A549 (cell line): Measurements from ENCODE around the gene ARL9. TPM values are rescaled to one million over a fixed set of nuclear protein-coding genes. Genes with fewer than 3 reads are reported as not detected.

Source experiments
- ATAC-seq, 2 experiments: fragments of 200-7000 bp in 1 of 2; fragments of >200 bp in 1 of 2; cut with Nextera tagmentation in 1 of 2; cut with Tn5 transposase in 1 of 2; 3 replicates each; pipeline versions ENCODE4 v1.8.0 to v1.9.1; 2018 to 2020; ENCODE audit warnings: mild to moderate bottlenecking in 1 of 2, moderate library complexity in 1 of 2
- CTCF ChIA-PET: fragments of 300-600 bp; sonication (Branson Sonifier 250); formaldehyde crosslinking; extraction: SDS; loops from one replicate; lab custom pipeline; 2021; ENCODE audit warnings: antibody characterized with exemption, inconsistent platforms; lab: Yijun Ruan, JAX
- POLR2A ChIA-PET: fragments of 350-600 bp; formaldehyde crosslinking; extraction: SDS; loops from one replicate; lab custom pipeline; 2021; ENCODE audit warnings: antibody characterized with exemption, inconsistent platforms; lab: Yijun Ruan, JAX
- DNase-seq, 2 experiments: peaks; one replicate each; pipeline versions ENCODE4 v3.0.0 to v3.0.0-alpha.2; 2011 to 2016; ENCODE audit warnings: low read depth in 1 of 2, low spot score in 1 of 2
- FAIRE-seq: peaks from 2 replicates; lab custom pipeline; 2011; peaks lifted over from hg19 to GRCh38; lab: Jason Lieb, UNC
- H3K27ac ChIP-seq, 2 experiments: fragments of >200 bp; sonication (Bioruptor Twin); formaldehyde crosslinking; 3 replicates each; pipeline ENCODE4 v1.5.1; 2016 to 2017
- H3K4me1 ChIP-seq: fragments of >200 bp; sonication (Bioruptor Twin); formaldehyde crosslinking; 3 replicates; pipeline ENCODE4 v1.6.1; 2016
- H3K4me2 ChIP-seq: fragments of >200 bp; sonication (Bioruptor Twin); formaldehyde crosslinking; 3 replicates; pipeline ENCODE4 v1.6.1; 2016
- H3K4me3 ChIP-seq: fragments of >200 bp; sonication (Bioruptor Twin); formaldehyde crosslinking; 3 replicates; pipeline ENCODE4 v1.5.1; 2016
- H3K9me3 ChIP-seq: fragments of >200 bp; sonication (Bioruptor Twin); formaldehyde crosslinking; 3 replicates; pipeline ENCODE4 v1.6.1; 2016
- BHLHE40 ChIP-seq: IDR thresholded peaks from 2 replicates; pipeline ENCODE4 v1.6.1; 2012; ENCODE audit warnings: low read depth, low read length, inconsistent platforms
- CBX8 ChIP-seq: fragments of 200-600 bp; sonication (generic); IDR thresholded peaks from 2 replicates; pipeline ENCODE4 v1.6.1; 2016
- CEBPB ChIP-seq, 2 experiments: fragments of >200 bp in 1 of 2; sonication (Bioruptor Twin) in 1 of 2; formaldehyde crosslinking in 1 of 2; IDR thresholded peaks; 2 replicates each; pipeline ENCODE4 v1.6.1; 2012 to 2016
- CTCF ChIP-seq: fragments of >200 bp; sonication (Bioruptor Twin); formaldehyde crosslinking; IDR thresholded peaks from 3 replicates; pipeline ENCODE4 v1.5.1; 2016
- E2F6 ChIP-seq: IDR thresholded peaks from 2 replicates; pipeline ENCODE4 v1.6.1; 2012; ENCODE audit warnings: low read depth, borderline replicate concordance
- EHF ChIP-seq: fragments of 250-450 bp; sonication (Bioruptor Pico); IDR thresholded peaks from 2 replicates; pipeline ENCODE4 v1.5.0; 2020; ENCODE audit warnings: mild to moderate bottlenecking
- EHMT2 ChIP-seq: fragments of 200-600 bp; sonication (generic); IDR thresholded peaks from 2 replicates; pipeline ENCODE4 v1.6.1; 2016; ENCODE audit warnings: antibody characterized with exemption, low read depth, mild to moderate bottlenecking, moderate library complexity
- EP300 ChIP-seq, 2 experiments: fragments of >200 bp; sonication (Bioruptor Twin); formaldehyde crosslinking; IDR thresholded peaks; 2 replicates in 1 of 2; 3 replicates in 1 of 2; pipeline ENCODE4 v1.6.1; 2016 to 2017
- ESRRA ChIP-seq: fragments of 150-350 bp; IDR thresholded peaks from 2 replicates; pipeline ENCODE4 v1.6.1; 2014; ENCODE audit warnings: mild to moderate bottlenecking, low read length, borderline replicate concordance
- HDAC2 ChIP-seq: fragments of 200-600 bp; sonication (generic); IDR thresholded peaks from 2 replicates; pipeline ENCODE4 v1.6.1; 2016
- HEYL ChIP-seq: fragments of 250-450 bp; sonication (Bioruptor Pico); IDR thresholded peaks from 2 replicates; pipeline ENCODE4 v1.8.0; 2021; ENCODE audit warnings: mild to moderate bottlenecking, moderate library complexity
- HOXA7 ChIP-seq: fragments of 250-450 bp; sonication (Bioruptor Pico); IDR thresholded peaks from 2 replicates; pipeline ENCODE4 v1.5.0; 2020; ENCODE audit warnings: mild to moderate bottlenecking, moderate library complexity
- JUN ChIP-seq, 2 experiments: fragments of >200 bp; sonication (Bioruptor Twin); formaldehyde crosslinking; IDR thresholded peaks; 2 replicates in 1 of 2; 3 replicates in 1 of 2; pipeline ENCODE4 v1.6.1; 2016 to 2017
- KDM5A ChIP-seq: fragments of 200-600 bp; sonication (generic); IDR thresholded peaks from 2 replicates; pipeline ENCODE4 v1.6.1; 2016; ENCODE audit warnings: antibody characterized with exemption, mild to moderate bottlenecking
- MAFK ChIP-seq: fragments of 450-650 bp; IDR thresholded peaks from 2 replicates; pipeline ENCODE4 v1.6.1; 2014; ENCODE audit not compliant: partially characterized antibody
- MYC ChIP-seq: IDR thresholded peaks from 2 replicates; pipeline ENCODE4 v1.6.1; 2012; ENCODE audit warnings: mild to moderate bottlenecking, inconsistent platforms, low read length, improper control_type of control experiment, borderline replicate concordance
- NFE2L2 ChIP-seq: fragments of 150-350 bp; conservative IDR thresholded peaks from 2 replicates; pipeline ENCODE4 v1.6.1; 2014; ENCODE audit warnings: low read length
- NPAS2 ChIP-seq: fragments of 250-450 bp; sonication (Bioruptor Pico); IDR thresholded peaks from 2 replicates; pipeline ENCODE4 v1.8.0; 2022; ENCODE audit warnings: mild to moderate bottlenecking, moderate library complexity, borderline replicate concordance
- POLR2A ChIP-seq: IDR thresholded peaks from 2 replicates; pipeline ENCODE4 v1.6.1; 2012; ENCODE audit warnings: mild to moderate bottlenecking, low read length
- POLR2AphosphoS2 ChIP-seq: conservative IDR thresholded peaks from 2 replicates; pipeline ENCODE4 v1.6.1; 2012; ENCODE audit warnings: low read length, improper control_type of control experiment, inconsistent platforms
- RAD21 ChIP-seq, 2 experiments: fragments of >200 bp in 1 of 2; sonication (Bioruptor Twin) in 1 of 2; formaldehyde crosslinking in 1 of 2; IDR thresholded peaks in 1 of 2; conservative IDR thresholded peaks in 1 of 2; 2 replicates in 1 of 2; 3 replicates in 1 of 2; pipeline ENCODE4 v1.6.1; 2012 to 2018; ENCODE audit warnings: inconsistent platforms in 1 of 2
- RCOR1 ChIP-seq: fragments of 150-350 bp; IDR thresholded peaks from 2 replicates; pipeline ENCODE4 v1.6.1; 2014; ENCODE audit warnings: antibody characterized with exemption, low read length, low read depth
- RFX5 ChIP-seq: fragments of 450-650 bp; IDR thresholded peaks from 2 replicates; pipeline ENCODE4 v1.7.1; 2014; ENCODE audit warnings: antibody characterized with exemption, mild to moderate bottlenecking, moderate library complexity
- RNF2 ChIP-seq: fragments of 200-600 bp; sonication (generic); IDR thresholded peaks from 2 replicates; pipeline ENCODE4 v1.6.1; 2016; ENCODE audit warnings: low read depth, mild to moderate bottlenecking, antibody characterized with exemption, moderate library complexity, borderline replicate concordance
- SMC3 ChIP-seq: fragments of >200 bp; sonication (Bioruptor Twin); formaldehyde crosslinking; IDR thresholded peaks from 3 replicates; pipeline ENCODE4 v1.6.1; 2018; ENCODE audit warnings: inconsistent platforms
- TP53 ChIP-seq: fragments of 250-450 bp; sonication (Bioruptor Pico); IDR thresholded peaks from 2 replicates; pipeline ENCODE4 v1.5.0; 2021; ENCODE audit warnings: mild to moderate bottlenecking, moderate library complexity
- ZFP36 ChIP-seq: fragments of 450-650 bp; IDR thresholded peaks from 2 replicates; pipeline ENCODE4 v1.6.1; 2014; ENCODE audit warnings: borderline replicate concordance; ENCODE audit not compliant: partially characterized antibody
- ZNF302 ChIP-seq: fragments of 250-450 bp; sonication (Bioruptor Pico); IDR thresholded peaks from 2 replicates; pipeline ENCODE4 v1.9.0; 2021; ENCODE audit warnings: inconsistent platforms, mild to moderate bottlenecking, moderate library complexity
- WGBS: methylation state at CpG from one replicate; pipeline ENCODE4 v1.1.6; 2017; ENCODE audit errors: missing lambda C conversion rate; 5-methylcytosine and 5-hydroxymethylcytosine counted together
- polyA plus RNA-seq, 4 experiments: library from polyadenylated mRNA; depleted of rRNA in 3 of 4; stranded (reverse); fragments of >200 nt; fragmentation: RNase III in 1 of 4; extraction: RNeasy Plus Mini Kit Qiagen cat#74134 plus additional on column Dnase treatment in 1 of 4; gene quantifications; 2 replicates in 3 of 4; 3 replicates in 1 of 4; pipeline ENCODE4 v1.2.3, GENCODE V29; 2011 to 2017
- TF ChIP-seq, protein P1 (sequence below): fragments of 250-450 bp; sonication (Bioruptor Pico); IDR thresholded peaks from 2 replicates; pipeline ENCODE4 v1.5.0; 2020; ENCODE audit warnings: low read depth, mild to moderate bottlenecking, moderate library complexity
- TF ChIP-seq, protein P2 (sequence below): IDR thresholded peaks from 2 replicates; pipeline ENCODE4 v1.6.1; 2012
- TF ChIP-seq, protein P3 (sequence below): IDR thresholded peaks from 2 replicates; pipeline ENCODE4 v1.6.1; 2012

ARL9 gene
- polyA plus RNA-seq, 2 of the 4 experiments (the other 2 are of a cell fraction) = 0.08 TPM; not detected in 1

- WGBS = 83% methylated on average over 4 of the region's 4 CpGs
- FAIRE-seq (no peak), ATAC-seq (no peak), DNase-seq (no peak)
- Histone ChIP-seq H3K27ac (no peak overlapping the region), H3K4me1 (no peaks in the 10 kb centered on the region), H3K4me3 (no peak overlapping the region), H3K4me2 (no peak overlapping the region), H3K9me3 (no peaks in the 10 kb centered on the region)
- CTCF ChIA-PET = no interaction called here
- POLR2A ChIA-PET = no interaction called here
- TF ChIP-seq HOXA7 (CRISPR knock-in tag) (no peak), CEBPB (IDR thresholded peaks at IDR 0.05) (no peak), NFE2L2 (no peak), EHF (no peak), CTCF (no peak), JUN (IDR thresholded peaks at IDR 0.05) (no peak), BHLHE40 (no peak), RNF2 (no peak), EHMT2 (no peak), TP53 (CRISPR knock-in tag) (no peak), RFX5 (no peak), ESRRA (no peak), POLR2A (no peak), ZFP36 (no peak), KDM5A (no peak), POLR2AphosphoS2 (no peak)
- TF ChIP-seq, protein P1, sequence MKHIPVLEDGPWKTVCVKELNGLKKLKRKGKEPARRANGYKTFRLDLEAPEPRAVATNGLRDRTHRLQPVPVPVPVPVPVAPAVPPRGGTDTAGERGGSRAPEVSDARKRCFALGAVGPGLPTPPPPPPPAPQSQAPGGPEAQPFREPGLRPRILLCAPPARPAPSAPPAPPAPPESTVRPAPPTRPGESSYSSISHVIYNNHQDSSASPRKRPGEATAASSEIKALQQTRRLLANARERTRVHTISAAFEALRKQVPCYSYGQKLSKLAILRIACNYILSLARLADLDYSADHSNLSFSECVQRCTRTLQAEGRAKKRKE (CRISPR knock-in tag) = no peak
These were observed 35.2 kb downstream of the ARL9 start for GRCh38 chr4:56540826-56541225.

DNA sequence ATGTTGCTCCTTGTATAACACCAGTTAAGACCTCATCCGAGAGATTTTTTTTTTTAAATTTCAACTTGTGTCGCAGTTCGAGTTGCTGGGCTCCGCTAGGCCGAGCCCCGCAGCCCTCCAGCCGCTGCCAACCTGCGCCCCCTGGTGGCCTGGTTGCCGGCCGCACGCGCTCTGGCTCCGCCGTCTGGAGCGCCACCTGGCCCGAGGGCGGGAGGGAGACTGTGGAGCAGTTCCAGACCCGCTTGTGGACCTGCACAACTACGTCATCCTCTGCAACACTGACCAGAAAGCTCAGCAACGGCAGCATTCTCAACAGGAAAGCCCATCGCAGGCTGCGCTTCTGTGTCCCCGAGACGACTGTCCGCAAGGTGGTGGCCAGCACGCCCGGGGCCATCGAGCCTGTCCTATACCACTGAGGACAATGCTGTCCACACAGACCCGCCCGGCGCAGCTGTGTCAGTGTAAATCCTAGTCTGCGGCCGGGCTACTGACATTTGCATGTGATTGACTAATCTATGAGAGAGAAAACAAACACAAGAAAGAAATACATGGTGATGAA lies 39.1 kb downstream of the ARL9 start:
- WGBS = 2% methylated on average over 14 of the region's 33 CpGs
- TF ChIP-seq HEYL (no peak), EP300 (IDR thresholded peaks at IDR 0.05) (no peak), RAD21 (conservative IDR thresholded peaks at IDR 0.05 in 1 of 2, IDR thresholded peaks at IDR 0.05 in 1 of 2) (peak; percentile 71 to 78), SMC3 (peak; percentile 83), CBX8 (no peak), MAFK (no peak), NFE2L2 (no peak), ZNF302 (CRISPR knock-in tag) (no peak), HDAC2 (no peak), ZFP36 (no peak), CTCF (peak; percentile 90), TP53 (CRISPR knock-in tag) (no peak), POLR2AphosphoS2 (no peak), RCOR1 (no peak), MYC (peak; percentile 79), NPAS2 (CRISPR knock-in tag) (no peak), E2F6 (peak; percentile 58; the same call in 1 of the 2 replicates), RFX5 (peak; percentile 57), HOXA7 (CRISPR knock-in tag) (no peak)
- TF ChIP-seq, protein P2, sequence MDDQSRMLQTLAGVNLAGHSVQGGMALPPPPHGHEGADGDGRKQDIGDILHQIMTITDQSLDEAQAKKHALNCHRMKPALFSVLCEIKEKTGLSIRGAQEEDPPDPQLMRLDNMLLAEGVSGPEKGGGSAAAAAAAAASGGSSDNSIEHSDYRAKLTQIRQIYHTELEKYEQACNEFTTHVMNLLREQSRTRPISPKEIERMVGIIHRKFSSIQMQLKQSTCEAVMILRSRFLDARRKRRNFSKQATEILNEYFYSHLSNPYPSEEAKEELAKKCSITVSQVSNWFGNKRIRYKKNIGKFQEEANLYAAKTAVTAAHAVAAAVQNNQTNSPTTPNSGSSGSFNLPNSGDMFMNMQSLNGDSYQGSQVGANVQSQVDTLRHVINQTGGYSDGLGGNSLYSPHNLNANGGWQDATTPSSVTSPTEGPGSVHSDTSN = no peak
- TF ChIP-seq, protein P3, sequence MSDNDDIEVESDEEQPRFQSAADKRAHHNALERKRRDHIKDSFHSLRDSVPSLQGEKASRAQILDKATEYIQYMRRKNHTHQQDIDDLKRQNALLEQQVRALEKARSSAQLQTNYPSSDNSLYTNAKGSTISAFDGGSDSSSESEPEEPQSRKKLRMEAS = peak; percentile 90

More for the DNA sequence above, 39.1 kb downstream of the ARL9 start:
- no peaks in the 10 kb centered on the region for H3K4me1 ChIP-seq
- ATAC-seq (peak; percentile 100), FAIRE-seq (no peak), DNase-seq (peak; percentile 46 to 75)
- ChIA-PET CTCF (interaction anchor here (0.6 to 2.3 kb wide), 26 partner anchors 9 to 293 kb away, joined by 3 to 12 read pairs (median 4); a partner anchor contains a TSS), POLR2A (interaction anchor here (1.0 to 1.3 kb wide), 2 partner anchors 158 to 255 kb away, joined by 3 to 5 read pairs; partner anchors contain the start of gene AASDH)
- peak overlapping the region; percentile 35 to 56; a peak in 3 of 6 replicates for H3K27ac ChIP-seq
- peak overlapping the region; percentile 39 for H3K4me3 ChIP-seq
- H3K9me3 ChIP-seq = no peaks in the 10 kb centered on the region
- peak overlapping the region; percentile 76 for H3K4me2 ChIP-seq
